Activated T-helper 1 cell treated with anti-CD3 and anti-CD28 coated beads, Interleukin-2, amount 50 U/mL, for 16 hours (primary cell): ENCODE data around the gene PGP.

Source experiments
- DNase-seq, 2 donors: peaks; one replicate each; pipeline ENCODE4 v3.0.0-alpha.2; 2020; ENCODE audit warnings: low read depth in 1 of 2, low spot score in 1 of 2

Gene PGP

GRCh38 chr16:2200313-2200712, 14.3 kb downstream of the PGP start:
- no peak for DNase-seq

DNA sequence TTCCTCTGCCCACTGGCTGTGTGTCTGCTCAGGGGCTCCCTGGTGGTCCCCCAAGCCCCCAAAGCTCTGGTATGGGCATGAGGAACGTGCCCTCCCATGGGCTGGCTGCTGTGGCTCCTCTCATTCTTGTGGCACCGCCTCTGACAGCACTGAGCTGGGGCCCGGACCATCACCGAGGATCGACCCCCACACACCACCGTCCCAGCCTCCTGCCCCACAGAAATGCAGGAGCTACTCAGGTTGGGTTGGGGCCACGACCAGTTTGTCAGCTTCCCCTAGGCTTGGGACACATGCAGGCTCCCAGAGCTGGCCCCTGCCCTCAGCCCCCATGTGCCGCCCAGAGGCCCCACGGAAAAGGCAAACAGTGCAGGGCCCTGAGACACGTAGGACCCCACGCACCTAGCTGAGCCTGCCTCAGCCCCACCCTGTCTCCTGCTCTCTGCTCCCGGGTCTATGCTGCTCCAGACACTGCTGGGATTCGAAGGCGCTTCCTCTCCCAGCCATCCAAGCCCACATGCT, 15.0 kb downstream of the PGP start:
- no peak for DNase-seq

DNA sequence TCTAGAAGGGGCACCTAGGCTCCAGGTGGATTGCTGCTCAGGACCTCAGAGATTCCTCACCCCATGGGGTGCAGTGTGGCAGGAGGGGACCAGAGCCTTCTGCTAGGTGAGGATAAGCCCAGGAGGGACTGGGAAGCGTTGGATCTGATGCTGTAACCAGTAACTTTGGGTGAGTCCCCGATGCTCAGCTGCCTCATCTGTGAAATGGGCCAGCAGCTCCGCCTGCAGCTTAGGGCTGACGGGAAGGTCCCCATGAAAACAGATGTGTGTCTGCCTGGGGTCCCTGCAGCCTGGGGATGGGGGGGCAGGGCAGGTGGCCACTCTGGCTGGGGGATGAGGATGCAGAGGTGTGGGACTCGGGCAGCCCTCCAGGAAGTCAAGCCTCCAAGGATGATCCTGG, 15.5 kb downstream of the PGP start:
- DNase-seq, result no peak

- DNase-seq, result no peak
These were observed 16.4 kb downstream of the PGP start for GRCh38 chr16:2198283-2198682.

GRCh38 chr16:2197765-2198164, 16.9 kb downstream of the PGP start:
- DNase-seq, result no peak

DNA sequence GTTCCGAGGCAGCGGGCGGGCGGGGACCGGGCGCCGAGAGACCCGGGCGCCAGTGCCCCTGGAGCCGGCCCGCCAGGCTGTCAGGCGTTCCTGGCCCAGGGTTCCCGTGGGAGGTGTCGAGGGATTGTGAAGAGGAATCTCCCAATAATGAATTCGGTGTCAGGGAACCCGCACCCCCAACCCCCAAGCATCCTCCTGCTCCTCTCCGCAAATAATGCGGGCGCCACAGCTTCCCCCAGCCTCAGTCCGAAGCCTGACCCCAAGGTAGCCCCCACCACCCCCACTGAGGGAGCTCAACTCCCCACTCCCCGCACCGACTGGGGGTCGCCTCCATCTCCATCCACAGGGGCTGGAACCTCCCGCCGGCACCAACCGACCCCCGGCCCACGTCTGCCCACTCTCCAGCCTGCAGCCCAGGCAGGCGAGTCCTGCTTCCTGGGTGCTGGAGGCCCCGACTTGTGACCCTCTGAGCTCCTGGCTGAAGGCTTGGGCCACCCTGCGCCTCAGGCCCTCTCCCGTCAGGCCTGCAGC, 17.6 kb downstream of the PGP start:
- DNase-seq, result no peak

DNA sequence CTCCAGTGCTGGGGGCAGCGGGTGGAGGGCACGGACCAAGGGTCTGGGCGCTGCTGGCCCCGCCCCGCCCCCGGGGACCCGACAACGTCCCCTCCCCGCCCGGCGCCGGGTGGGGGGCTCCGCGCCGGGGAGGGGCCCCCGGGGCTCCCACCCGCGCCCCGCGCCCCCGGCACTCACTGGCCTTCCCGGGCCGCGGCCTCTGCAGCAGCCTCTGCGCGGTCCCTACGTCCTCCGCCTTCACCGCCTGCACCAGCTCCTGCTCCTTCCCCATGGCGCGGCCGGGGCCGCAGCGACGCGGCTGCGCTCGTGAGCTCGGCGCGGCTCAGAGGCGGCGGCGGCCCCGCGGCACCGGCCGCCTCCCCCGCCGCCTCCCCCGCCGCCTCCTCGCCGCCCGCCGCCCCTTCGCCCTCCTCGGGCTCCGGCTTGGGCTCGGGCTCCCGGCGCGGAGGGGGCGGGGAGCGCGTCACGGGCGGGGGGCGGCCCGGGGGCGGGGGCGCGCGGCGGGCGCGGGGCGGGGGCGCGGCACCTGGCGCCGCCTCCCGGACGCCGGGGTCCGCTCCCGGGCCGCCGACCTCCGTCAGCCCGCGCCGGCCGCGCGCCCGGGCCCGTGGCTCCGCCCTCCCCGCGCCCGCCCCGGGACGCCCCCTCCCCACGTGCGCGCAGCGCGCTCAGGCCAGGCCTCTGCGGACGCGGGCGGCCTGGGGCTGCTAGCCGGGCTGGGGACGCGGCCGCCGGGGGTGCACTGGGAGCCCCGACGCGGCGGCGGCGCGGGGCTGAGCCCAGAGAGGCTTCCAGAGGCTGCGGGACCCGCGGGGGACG, 18.3 kb downstream of the PGP start, which contains the start of gene CASKIN1:
Gene CASKIN1 (minus strand): TSS at position 444 of the 819 bp plus-strand sequence. CDS start 173 bp downstream, at position 271.
- DNase-seq, result no peak

GRCh38 chr16:2195322-2196161, 19.1 kb downstream of the PGP start:
- DNase-seq, result no peak

DNA sequence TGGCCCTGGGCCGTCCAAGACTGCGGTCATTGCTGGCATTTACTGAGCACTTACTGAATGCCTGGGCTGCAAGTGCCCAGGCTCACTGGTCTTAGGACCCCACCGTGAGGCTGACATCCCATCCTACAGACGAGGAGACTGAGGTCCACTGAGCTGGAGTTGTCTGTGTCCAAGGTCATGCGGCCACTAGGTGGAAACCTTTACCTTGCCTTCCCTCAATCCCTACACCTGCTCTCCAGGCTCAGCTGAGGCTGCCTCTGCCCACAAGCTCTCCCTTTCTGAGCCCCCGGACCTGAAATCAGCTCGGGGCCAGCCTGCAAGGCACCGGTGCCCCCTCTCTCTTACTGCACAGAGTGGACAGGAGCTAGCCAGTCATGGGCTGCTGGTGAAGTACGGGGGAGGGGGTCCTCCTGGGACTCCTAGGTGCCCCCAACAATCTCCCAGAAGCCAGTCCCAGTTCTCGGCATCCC, 19.8 kb downstream of the PGP start:
- no peak for DNase-seq

DNA sequence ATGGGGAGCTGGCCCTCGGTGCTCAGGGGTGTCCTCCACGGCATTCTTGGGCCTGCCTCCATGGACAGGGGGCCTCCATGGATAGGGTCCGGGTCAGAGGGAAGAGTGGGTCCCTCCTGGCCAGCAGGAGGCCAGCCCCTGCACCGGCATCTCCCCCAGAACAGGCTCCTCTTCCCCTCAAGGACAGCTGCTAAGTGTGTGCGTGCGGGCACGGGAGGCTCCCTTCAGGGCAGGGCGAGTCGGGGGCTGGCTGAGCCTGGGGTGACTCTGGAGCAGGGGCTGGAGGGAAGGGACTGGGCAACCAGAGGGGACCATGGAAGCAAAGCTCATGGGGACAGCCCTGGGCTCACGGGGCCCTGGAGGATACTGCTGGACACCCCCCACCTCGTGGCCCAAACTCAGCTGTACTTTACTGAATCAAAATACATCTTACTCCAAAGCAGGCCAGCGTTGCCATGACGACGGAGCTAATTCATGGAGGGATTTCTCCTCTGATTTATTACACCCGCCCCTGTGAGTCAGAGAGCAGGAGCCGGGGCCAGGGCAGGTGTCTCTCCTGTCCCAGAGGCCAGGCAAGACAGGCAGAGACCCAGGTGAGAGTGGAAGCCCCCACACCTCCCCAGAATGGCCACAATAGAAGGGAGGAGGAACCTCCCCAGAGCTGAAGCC, 20.3 kb downstream of the PGP start:
- DNase-seq, result no peak

- no peak for DNase-seq
These were observed 23.3 kb downstream of the PGP start for GRCh38 chr16:2191446-2191706.

- DNase-seq, result no peak
These were observed 23.8 kb downstream of the PGP start for GRCh38 chr16:2190659-2191445.

DNA sequence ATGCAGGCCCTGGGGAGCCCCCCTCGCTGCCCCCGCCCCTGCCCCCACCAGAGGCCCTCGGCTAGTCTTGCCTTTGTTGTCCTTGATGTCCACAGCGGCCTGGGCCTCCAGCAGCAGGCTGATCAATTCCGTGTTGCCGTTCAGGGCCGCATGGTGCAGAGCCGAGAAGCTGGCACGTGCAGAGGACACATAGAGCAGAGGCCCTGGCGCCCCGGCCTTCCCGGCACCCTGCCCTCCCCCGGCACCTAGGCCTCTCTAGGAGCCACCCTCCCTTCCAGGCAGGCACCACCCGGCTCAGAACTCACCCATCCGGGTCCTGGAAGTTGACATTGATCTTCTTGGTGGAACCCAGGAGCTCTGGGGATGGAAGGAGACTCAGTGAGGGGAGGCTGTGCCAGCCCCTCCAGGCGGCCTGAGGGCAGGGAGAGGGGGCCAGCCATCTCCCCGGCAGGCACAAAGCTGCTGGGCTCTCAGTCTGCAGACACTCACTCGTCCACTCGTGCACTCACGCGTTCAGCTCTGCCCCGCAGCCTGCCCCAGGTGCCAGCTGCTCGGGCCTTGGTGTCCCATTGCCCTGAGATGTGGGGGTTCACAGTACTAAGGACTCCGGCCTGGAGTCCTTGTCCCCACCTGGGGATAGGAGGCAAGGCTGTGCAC, 24.5 kb downstream of the PGP start:
- no peak for DNase-seq

- DNase-seq, result no peak
These were observed 25.3 kb downstream of the PGP start for GRCh38 chr16:2189252-2189893.

DNA sequence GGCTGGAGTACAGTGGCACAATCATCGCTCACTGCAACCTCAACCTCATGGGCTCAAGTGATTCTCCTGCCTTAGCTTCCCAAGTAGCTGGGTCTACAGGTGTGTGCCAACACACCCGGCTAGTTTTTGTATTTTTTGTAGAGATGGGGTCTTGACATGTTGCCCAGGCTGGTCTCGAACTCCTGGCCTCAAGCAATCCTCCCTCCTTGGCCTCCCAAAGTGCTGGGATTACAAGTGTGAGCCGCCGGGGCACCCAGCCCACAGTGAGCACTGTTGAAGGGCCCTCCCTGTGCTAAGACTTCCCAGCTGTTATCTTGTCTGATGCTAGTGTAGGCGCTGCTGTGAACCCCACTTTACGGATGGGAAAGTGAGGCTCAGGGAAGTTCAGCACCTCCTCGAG, 26.2 kb downstream of the PGP start:
- no peak for DNase-seq

- no peak for DNase-seq
These were observed 27.4 kb downstream of the PGP start for GRCh38 chr16:2187212-2187611.

GRCh38 chr16:2186505-2186904, 28.1 kb downstream of the PGP start:
- no peak for DNase-seq

DNA sequence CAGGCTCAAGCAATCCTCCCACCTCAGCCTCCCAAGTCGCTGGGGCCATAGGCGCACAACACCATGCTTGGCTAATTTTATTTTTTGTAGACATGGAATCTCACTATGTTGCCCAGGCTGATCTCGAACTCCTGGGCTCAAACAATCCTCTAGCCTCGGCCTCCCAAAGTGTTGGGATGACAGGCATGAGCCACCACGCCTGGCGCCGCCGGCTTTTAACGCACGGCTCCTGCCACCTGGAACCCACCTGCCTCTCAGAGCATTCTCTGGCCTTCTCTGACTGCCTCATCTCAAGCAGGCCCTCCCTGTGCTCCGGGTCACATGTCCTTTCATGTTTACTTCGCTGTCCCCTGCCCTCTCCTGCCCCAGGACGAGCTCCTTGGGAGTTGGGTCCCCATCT, 28.6 kb downstream of the PGP start:
- no peak for DNase-seq

- DNase-seq, result no peak
These were observed 29.7 kb downstream of the PGP start for GRCh38 chr16:2184962-2185361.

GRCh38 chr16:2184346-2184745, 30.3 kb downstream of the PGP start:
- no peak for DNase-seq
